Endometrial microvascular endothelial cells (primary cell): ENCODE data around the gene CACNG5. TPM values are rescaled to one million over a fixed set of nuclear protein-coding genes. Genes with fewer than 3 reads are reported as not detected.

Source experiments
- in situ Hi-C: cut with HindIII; loops from 2 replicates; pipeline ENCODE4 v1.10.0; 2017; ENCODE audit warnings: low sequenced_read_pairs, low pct_unique_long_range_greater_than_20kb; ENCODE audit errors: inconsistent ontology term
- total RNA-seq: library from RNA; depleted of rRNA; stranded (reverse); fragments of >200 nt; gene quantifications from one replicate; pipeline ENCODE4 v1.2.3, GENCODE V29; 2015; ENCODE audit errors: inconsistent ontology term

Gene CACNG5
- not detected for total RNA-seq

GRCh38 chr17:66834919-66835454 lies at the start of gene CACNG5:
Gene CACNG5 (plus strand): TSS chr17:66835117. CDS start chr17:66877333, 42,216 bp downstream.
- in situ Hi-C loops, result no loop called here

- in situ Hi-C loops, result no loop called here
Observed at GRCh38 chr17:66786107-66786506, 48.8 kb upstream of the CACNG5 start.

- in situ Hi-C loops, result no loop called here
Observed at GRCh38 chr17:66787914-66788313, 47.0 kb upstream of the CACNG5 start.

GRCh38 chr17:66789093-66789492 lies 45.8 kb upstream of the CACNG5 start:
- in situ Hi-C loops, result no loop called here

GRCh38 chr17:66789961-66790437 lies 44.9 kb upstream of the CACNG5 start:
- in situ Hi-C loops, result no loop called here

- in situ Hi-C loops, result no loop called here
Observed at GRCh38 chr17:66790501-66791061, 44.3 kb upstream of the CACNG5 start.

- in situ Hi-C loops, result no loop called here
Observed at GRCh38 chr17:66791347-66791746, 43.6 kb upstream of the CACNG5 start.

- in situ Hi-C loops, result no loop called here
Observed at GRCh38 chr17:66793814-66794213, 41.1 kb upstream of the CACNG5 start.

GRCh38 chr17:66795486-66795885 lies 39.4 kb upstream of the CACNG5 start:
- in situ Hi-C loops, result no loop called here

- in situ Hi-C loops, result no loop called here
Observed at GRCh38 chr17:66799849-66800537, 34.9 kb upstream of the CACNG5 start.

- in situ Hi-C loops, result no loop called here
Observed at GRCh38 chr17:66803474-66803951, 31.4 kb upstream of the CACNG5 start.

- in situ Hi-C loops, result no loop called here
Observed at GRCh38 chr17:66805567-66805966, 29.4 kb upstream of the CACNG5 start.

GRCh38 chr17:66807182-66807581 lies 27.7 kb upstream of the CACNG5 start:
- in situ Hi-C loops, result no loop called here

- in situ Hi-C loops, result no loop called here
Observed at GRCh38 chr17:66809408-66809807, 25.5 kb upstream of the CACNG5 start.

GRCh38 chr17:66810951-66811682 lies 23.8 kb upstream of the CACNG5 start:
- in situ Hi-C loops, result no loop called here

GRCh38 chr17:66811683-66812054 lies 23.2 kb upstream of the CACNG5 start:
- in situ Hi-C loops, result no loop called here

GRCh38 chr17:66812571-66812970 lies 22.3 kb upstream of the CACNG5 start:
- in situ Hi-C loops, result no loop called here

- in situ Hi-C loops, result no loop called here
Observed at GRCh38 chr17:66813296-66813695, 21.6 kb upstream of the CACNG5 start.

- in situ Hi-C loops, result no loop called here
Observed at GRCh38 chr17:66814026-66814425, 20.9 kb upstream of the CACNG5 start.

GRCh38 chr17:66814570-66814969 lies 20.3 kb upstream of the CACNG5 start:
- in situ Hi-C loops, result no loop called here
